NCI-H774 (cell line): ENCODE data around the gene AFF3.
"Not testable (repeated sequence)": the region's sequence is repeated elsewhere in the genome, so short reads cannot be mapped to it uniquely, and the experiment has no call there.

Experiments
- DNase-seq: peaks from one replicate; lab custom pipeline; 2025; lab: John Stamatoyannopoulos, UW

The AFF3 gene

GRCh38 chr2:99933491-99933890 lies 208.9 kb downstream of the AFF3 start:
- not testable (repeated sequence) for DNase-seq

GRCh38 chr2:99928470-99929053 lies 213.8 kb downstream of the AFF3 start:
- DNase-seq: no peak

DNA sequence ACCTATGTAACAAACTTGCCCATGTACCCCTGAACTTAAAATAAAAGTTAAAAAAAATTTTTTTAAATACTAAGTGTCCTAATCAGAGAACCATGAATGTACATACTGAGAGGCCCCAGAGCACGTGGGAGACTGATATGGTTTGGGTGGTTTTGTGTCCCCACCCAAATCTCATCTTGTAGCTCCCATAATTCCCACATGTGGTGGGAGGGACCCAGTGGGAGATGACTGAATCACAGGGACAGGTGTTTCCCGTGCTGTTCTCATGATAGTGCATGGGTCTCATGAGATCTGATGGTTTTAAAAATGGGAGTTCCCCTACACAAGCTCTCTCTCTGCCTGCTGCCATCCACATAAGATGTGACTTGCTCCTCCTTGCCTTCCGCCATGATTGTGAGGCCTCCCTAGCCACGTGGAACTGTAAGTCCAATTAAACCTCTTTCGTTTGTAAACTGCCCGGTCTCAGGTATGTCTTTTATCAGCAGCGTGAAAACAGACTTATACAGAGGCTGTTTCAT lies 214.6 kb downstream of the AFF3 start:
- not testable (repeated sequence) for DNase-seq

DNA sequence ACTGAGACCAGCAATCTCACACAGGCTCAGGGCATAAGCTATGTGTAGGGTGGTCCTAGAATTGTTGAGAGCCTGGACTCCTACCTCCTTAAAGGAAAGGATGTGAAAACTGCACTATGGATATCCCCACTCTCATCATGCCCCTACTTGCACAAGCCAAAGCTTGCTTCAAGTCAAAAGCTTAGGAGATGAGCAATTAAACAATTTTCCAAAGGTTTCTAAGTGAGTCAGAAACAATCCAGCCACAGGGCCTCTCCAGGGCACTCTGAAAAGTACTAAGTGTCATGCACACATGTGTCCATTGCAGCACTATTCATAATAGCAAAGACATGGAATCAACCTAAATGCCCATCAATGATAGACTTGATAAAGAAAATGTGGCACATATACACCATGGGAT lies 215.4 kb downstream of the AFF3 start:
- no peak for DNase-seq

DNA sequence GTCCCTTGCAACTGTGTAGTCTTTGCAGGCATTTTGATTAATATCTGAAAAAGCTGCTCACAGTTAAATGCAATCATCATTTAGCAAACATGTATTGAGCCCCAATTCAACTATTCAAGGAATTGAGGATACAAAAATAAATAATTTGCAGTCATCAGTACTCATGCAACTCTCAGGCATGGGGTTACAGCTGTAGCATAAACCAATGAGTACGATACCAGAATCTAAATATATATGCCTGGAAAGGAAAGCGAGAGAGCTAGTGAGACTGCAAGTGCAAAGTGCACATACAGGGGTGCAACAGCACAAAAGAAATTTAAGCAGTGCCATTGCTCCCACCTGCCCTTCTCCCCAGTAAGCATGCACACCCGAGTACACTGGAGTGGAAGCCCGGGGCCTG lies 216.4 kb downstream of the AFF3 start:
- DNase-seq: no peak

GRCh38 chr2:99922664-99923063 lies 219.7 kb downstream of the AFF3 start:
- DNase-seq: no peak

GRCh38 chr2:99921903-99922302 lies 220.5 kb downstream of the AFF3 start:
- no peak for DNase-seq

- DNase-seq: no peak
Observed at GRCh38 chr2:99918389-99918788, 224.0 kb downstream of the AFF3 start.

GRCh38 chr2:99915108-99915675 lies 227.2 kb downstream of the AFF3 start:
- DNase-seq: no peak

GRCh38 chr2:99911736-99912135 lies 230.7 kb downstream of the AFF3 start:
- no peak for DNase-seq

- no peak for DNase-seq
Observed at GRCh38 chr2:99910902-99911301, 231.5 kb downstream of the AFF3 start.

DNA sequence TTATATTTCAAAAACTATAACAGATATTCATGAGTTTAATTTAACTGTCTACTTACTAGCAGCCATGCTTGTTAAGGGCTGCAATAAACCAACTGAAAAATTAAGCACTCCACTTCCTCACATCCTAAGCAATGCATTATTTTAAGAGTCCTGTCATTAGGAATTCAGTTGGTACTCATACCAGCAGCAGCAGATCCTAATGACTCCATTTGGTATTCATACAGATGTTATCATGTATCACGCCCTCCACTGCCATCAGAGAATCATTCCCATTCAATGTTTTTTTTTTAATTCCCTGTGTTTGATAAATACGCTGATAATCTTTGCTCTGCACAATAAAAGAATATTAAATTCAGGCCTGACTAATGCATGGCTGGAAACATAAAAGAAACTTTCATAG lies 236.8 kb downstream of the AFF3 start:
- DNase-seq: no peak

DNA sequence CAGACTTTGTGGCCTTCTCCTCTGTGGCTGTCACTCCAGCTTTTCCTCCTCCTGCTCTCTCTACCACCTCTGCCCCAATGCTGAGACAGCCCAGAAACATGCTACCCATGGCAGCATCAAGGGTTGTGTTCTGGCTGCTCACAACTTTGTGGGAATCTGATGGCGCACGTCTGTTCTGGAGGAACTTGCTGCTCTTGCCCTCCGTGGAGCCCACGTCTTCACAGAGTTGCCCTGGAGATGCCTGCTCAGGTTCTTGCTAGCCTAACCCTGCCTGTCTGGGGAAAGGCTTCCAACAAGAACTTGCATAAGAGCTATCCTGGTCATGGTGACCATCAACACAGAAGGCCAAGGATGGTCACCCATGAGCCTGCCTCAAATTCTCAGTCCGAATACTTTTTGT lies 237.4 kb downstream of the AFF3 start:
- no peak for DNase-seq

DNA sequence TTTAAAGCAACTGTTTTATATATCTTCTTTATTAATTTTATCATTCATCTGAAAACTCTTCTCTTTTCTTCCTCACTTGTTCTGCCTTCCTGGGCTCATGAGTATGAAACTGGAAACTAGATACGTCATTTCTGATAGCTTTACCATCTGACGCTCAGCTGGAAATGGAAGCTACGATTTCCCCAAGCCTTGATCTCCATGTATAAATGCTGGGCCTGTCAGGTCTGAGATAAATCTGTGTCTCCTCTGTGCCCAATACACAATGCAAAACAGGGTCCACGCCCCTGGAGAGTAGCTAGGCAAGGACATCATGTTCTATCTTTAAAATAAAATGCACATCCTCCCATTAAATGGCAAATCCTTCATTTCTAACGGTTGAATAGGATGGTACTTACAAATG lies 238.4 kb downstream of the AFF3 start:
- DNase-seq: no peak

DNA sequence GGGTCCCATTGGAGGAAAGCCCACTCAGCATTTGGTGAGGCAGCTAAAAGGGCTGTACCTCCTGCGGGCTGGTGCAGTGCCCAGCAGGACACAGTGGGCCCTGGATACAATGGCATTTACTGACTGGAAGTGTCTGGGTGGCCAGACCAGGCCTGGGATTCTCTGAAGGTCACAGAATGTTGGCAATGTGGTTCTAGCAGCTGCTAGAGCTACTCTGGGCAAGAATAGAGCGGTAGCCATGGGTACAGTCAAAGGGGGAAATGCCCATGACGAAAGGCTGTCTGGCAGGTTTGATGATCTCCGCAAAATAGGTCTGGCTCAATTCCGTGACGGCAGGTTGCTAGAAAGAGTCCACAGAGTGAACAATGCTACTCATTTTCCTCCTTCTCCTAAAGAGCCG lies 241.8 kb downstream of the AFF3 start:
- DNase-seq: no peak

- no peak for DNase-seq
Observed at GRCh38 chr2:99899882-99900281, 242.5 kb downstream of the AFF3 start.

DNA sequence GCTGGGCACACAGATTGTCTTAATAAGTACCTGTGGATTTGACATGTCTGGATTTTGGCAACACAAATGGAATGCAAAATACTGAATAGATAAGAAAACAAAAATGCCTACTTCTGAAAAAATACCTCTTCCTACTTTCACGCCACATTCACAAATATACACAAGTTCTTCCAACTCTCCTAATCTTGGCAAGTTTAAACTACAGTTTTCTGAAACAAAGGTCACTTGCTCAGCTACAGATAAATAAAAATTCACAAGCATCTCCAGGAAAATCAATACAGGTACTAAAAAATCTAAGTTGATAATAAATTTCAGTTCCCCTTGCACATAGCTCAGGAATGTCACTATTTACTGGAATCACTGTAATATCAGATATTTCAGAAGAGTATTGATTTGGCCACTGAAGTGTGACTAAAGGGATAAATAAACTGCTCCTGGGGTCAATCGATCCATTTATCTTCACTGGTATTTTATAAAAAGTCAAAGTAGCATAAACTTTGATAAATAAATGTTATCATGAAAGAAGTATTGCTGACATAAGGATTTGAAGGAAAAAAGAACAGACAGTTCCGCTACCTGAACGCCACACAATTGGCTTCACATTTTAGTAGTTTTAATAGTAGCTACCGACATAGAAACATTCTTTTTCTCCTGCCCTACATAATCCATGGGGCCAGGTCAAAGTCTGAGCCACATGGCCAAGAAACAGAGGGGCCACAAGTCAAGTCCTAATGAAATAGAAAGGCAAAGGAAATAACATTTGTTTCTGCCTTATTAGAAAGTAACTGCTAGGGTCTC lies 243.1 kb downstream of the AFF3 start:
- no peak for DNase-seq

DNA sequence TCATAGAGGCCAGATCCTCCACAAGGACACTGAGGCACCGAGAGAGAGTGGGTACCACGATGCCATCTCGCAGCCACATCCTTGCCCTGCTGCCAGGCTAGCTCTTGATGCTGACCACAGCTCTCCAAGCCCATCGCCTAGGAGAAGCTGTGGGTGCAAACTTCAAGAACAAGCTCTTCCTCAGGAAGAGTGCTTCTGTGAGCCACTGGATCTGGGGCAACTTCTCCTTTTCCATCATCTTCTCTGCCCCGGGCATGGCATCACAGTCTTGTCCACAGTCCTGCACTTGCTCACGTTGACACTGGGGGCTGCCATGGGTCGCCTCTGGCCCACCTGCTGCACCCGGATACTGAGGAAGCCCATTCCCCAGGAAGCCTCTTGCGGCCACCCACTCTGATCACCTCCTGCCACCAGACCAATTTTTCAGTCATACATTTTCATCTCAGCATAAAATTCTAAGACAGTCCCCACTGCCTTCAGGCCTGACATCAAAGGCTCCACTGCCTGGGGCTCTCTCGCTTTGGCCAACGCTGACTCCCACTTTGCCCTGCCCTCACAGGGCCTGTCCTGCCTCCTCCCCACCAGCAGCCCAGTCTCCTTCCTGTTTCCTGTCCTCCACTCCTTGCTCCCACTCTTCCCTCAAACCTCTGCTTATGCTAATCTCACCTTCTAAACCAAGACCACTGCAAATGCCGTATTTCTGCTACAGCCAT lies 243.9 kb downstream of the AFF3 start:
- no peak for DNase-seq

GRCh38 chr2:99891428-99891780 lies 251.0 kb downstream of the AFF3 start:
- DNase-seq: no peak

DNA sequence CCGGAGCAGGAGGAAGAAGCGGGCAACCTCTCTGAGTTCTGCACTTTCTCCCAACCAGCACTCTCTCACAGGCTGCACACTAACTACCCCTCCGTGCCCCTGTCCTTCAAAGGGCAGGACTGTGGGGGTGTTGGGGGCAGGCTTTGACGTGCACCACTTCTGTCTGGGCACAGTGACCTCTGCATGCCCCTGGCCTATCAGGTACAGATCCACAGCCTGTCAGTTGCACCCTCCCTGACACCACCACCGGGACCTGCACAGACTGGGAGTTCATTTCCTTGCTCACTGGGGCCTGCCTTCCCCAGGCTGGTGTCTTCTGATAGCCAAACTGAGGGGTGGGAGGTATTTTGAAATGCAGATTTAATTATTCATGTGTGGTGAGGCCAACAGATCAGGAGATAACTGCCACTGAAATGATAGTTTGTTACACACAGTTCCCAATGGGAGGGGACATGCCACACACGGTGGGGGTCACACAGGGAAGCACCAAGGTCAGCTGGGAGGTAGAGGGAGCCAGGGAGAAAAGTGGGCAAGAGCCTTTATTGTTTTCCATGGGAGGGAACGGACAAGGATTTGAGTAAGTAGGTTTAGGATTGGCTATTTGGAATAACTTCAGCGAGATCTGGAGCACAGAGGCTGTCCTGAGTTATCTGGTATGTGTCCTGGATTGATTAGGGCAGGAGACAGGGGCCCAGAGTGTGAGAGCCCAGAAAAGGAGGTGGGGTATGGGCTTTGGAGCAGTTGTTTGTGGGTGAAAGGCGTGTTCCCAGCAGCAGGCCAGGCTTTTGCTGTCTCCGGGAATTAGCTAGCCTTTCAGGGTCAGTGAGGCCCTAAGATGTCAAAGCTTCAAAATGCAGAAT lies 251.6 kb downstream of the AFF3 start:
- DNase-seq: no peak

GRCh38 chr2:99888617-99889016 lies 253.8 kb downstream of the AFF3 start:
- no peak for DNase-seq

DNA sequence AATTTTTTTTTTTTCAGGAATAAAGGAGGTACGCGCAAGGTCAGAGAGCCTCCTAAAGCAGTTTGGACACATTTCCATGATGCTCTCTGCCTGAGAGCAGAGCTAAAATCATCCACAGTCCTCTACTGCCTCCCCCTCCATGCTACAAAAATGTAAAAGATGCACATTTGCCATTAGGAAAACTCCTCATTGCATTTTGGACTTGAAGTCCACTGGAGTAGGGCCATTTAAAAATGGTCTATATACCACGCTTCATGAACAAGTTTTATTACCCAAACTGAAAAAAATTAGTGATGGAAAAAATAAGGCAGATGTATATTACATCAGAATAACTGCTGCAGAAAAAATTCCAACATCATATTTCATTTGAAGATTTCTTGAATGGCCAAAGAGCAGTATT lies 256.0 kb downstream of the AFF3 start:
- DNase-seq: no peak
